Natural killer cell treated with Interleukin-12 subunit alpha and Interleukin-12 subunit beta and Interleukin-15 and Interleukin-18, amount 100 ng/mL, for 72 hours (primary cell): ENCODE results near the gene NT5DC3. TPM values are rescaled to one million over a fixed set of nuclear protein-coding genes. Genes with fewer than 3 reads are reported as not detected.
A peak's percentile ranks its signal among the peaks of the same experiment; 100 is the strongest.

ENCODE experiments used
- ATAC-seq, 2 donors: fragments of 150-1000 bp; cut with Tn5 transposase in 1 of 2; sonication (Bioruptor Pico), chemical (Tn5 transposase) in 1 of 2; 2 replicates each; pipeline ENCODE4 v1.10.0; 2021
- DNase-seq: peaks from one replicate; pipeline ENCODE4 v3.0.0; 2022; ENCODE audit warnings: low spot score
- H3K27ac Mint-ChIP-seq, 2 donors: 1 replicate in 1 of 2; 2 replicates in 1 of 2; pipeline ENCODE4 v1.8.0; 2022; ENCODE audit warnings: mixed read lengths in 2 of 2, mild to moderate bottlenecking in 1 of 2, moderate library complexity in 1 of 2
- H3K27me3 Mint-ChIP-seq, 2 donors: 1 replicate in 1 of 2; 2 replicates in 1 of 2; pipeline ENCODE4 v1.8.0; 2022; ENCODE audit warnings: mixed read lengths in 2 of 2
- H3K36me3 Mint-ChIP-seq: one replicate; pipeline ENCODE4 v1.8.0; 2022; ENCODE audit warnings: mixed read lengths
- H3K4me1 Mint-ChIP-seq, 2 donors: 1 replicate in 1 of 2; 2 replicates in 1 of 2; pipeline ENCODE4 v1.8.0; 2022; ENCODE audit warnings: low read depth in 2 of 2, mixed read lengths in 2 of 2, mild to moderate bottlenecking in 1 of 2
- H3K4me3 Mint-ChIP-seq: one replicate; pipeline ENCODE4 v1.8.0; 2022; ENCODE audit warnings: mixed read lengths
- H3K9me3 Mint-ChIP-seq: 2 replicates; pipeline ENCODE4 v1.8.0; 2022; ENCODE audit warnings: mixed read lengths
- total RNA-seq, 2 donors: library from RNA; stranded (reverse); gene quantifications; one replicate each; pipeline ENCODE4 v1.2.3, GENCODE V29; 2022

The NT5DC3 gene
- total RNA-seq, 2 donors from 2014 or later = 3.9 to 15.5 TPM

- Mint-ChIP-seq H3K36me3 (no peaks in the 10 kb centered on the region), H3K27ac (no peak overlapping the region), H3K4me1 (peaks cover 10 to 11% of the 10 kb centered on the region in 2 donors), H3K27me3 (peaks cover 0 to 5% of the 10 kb centered on the region in 2 donors), H3K4me3 (no peak overlapping the region), H3K9me3 (no peaks in the 10 kb centered on the region)
- no peak for DNase-seq
- ATAC-seq = no peak
These were observed 34.6 kb upstream of the NT5DC3 start for GRCh38 chr12:103875666-103876065.

DNA sequence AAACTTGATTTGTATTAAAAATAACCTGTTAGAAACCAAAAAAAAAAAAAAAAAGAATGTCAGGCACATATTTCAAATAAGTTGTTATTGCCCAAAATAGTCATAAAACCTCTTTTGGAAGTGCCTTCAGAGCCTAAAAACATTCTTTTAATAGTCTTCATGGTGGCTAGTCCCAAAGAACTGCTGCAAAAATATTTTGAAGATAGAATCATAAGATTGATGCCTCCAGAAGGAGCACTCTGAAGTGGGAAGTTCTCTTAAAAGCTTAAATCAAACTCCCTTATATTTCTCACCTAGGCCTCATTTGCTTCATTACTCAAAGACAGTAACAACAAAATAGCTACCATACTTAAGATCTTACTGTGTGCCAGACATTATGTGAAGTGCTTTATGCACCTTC is 27.2 kb upstream of the NT5DC3 start:
- no peak for ATAC-seq
- no peaks in the 10 kb centered on the region for H3K36me3 Mint-ChIP-seq
- H3K4me3 Mint-ChIP-seq = no peak overlapping the region
- H3K27me3 Mint-ChIP-seq = no peaks in the 10 kb centered on the region
- H3K27ac Mint-ChIP-seq = no peak overlapping the region
- no peaks in the 10 kb centered on the region for H3K4me1 Mint-ChIP-seq
- no peaks in the 10 kb centered on the region for H3K9me3 Mint-ChIP-seq
- no peak for DNase-seq

GRCh38 chr12:103865151-103865730 is 24.2 kb upstream of the NT5DC3 start:
- no peaks in the 10 kb centered on the region for H3K4me1 Mint-ChIP-seq
- H3K27me3 Mint-ChIP-seq = no peaks in the 10 kb centered on the region
- DNase-seq (no peak), ATAC-seq (no peak)
- H3K9me3 Mint-ChIP-seq = no peaks in the 10 kb centered on the region
- H3K27ac Mint-ChIP-seq = no peak overlapping the region
- H3K36me3 Mint-ChIP-seq = no peaks in the 10 kb centered on the region
- H3K4me3 Mint-ChIP-seq = no peak overlapping the region

GRCh38 chr12:103864710-103865109 is 23.7 kb upstream of the NT5DC3 start:
- Mint-ChIP-seq H3K4me3 (no peak overlapping the region), H3K27me3 (no peaks in the 10 kb centered on the region), H3K36me3 (no peaks in the 10 kb centered on the region), H3K9me3 (no peaks in the 10 kb centered on the region), H3K27ac (no peak overlapping the region), H3K4me1 (no peaks in the 10 kb centered on the region)
- no peak for DNase-seq
- no peak for ATAC-seq

DNA sequence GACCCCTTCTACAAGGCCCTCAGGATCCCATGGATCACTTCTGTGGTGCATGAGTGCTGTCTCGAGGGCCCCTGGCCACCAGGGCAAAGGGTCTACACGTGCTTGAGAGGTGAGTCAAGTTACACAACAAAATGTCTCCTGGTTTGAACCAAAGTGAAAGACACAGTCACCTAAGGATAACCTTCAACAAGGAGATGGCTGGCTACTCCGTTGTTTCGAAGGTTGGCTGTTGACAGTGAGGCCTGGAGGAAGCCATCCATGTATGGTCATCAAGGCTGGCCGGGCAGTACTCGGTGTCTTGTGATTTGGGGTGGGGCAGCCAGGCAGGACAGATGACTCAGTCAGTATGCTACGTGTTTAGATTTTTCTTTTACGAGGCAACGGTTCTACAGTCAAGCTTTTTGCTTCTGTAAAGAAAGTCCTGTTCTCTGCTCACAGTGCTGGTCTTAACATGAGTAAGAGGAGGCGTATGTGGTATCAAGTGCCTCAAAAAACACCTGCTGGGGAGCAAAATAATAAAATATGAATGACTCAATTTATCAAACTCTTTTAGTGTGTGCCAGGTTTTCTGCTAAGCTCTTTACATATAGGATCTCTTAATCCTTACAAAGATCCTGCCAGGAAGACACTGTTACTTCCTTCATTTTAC is 18.0 kb upstream of the NT5DC3 start:
- ATAC-seq = no peak
- H3K27me3 Mint-ChIP-seq = peaks cover 0 to 3% of the 10 kb centered on the region in 2 donors
- H3K27ac Mint-ChIP-seq = no peak overlapping the region
- no peak for DNase-seq
- H3K9me3 Mint-ChIP-seq = no peaks in the 10 kb centered on the region
- H3K4me1 Mint-ChIP-seq = peaks cover 0 to 3% of the 10 kb centered on the region in 2 donors
- no peaks in the 10 kb centered on the region for H3K36me3 Mint-ChIP-seq
- no peak overlapping the region for H3K4me3 Mint-ChIP-seq

- peaks cover 0 to 3% of the 10 kb centered on the region in 2 donors for H3K4me1 Mint-ChIP-seq
- H3K36me3 Mint-ChIP-seq = no peaks in the 10 kb centered on the region
- DNase-seq = no peak
- no peak overlapping the region for H3K4me3 Mint-ChIP-seq
- H3K27me3 Mint-ChIP-seq = peaks cover 0 to 3% of the 10 kb centered on the region in 2 donors
- no peaks in the 10 kb centered on the region for H3K9me3 Mint-ChIP-seq
- no peak for ATAC-seq
- H3K27ac Mint-ChIP-seq = no peak overlapping the region
These were observed 17.3 kb upstream of the NT5DC3 start for GRCh38 chr12:103858335-103858734.

DNA sequence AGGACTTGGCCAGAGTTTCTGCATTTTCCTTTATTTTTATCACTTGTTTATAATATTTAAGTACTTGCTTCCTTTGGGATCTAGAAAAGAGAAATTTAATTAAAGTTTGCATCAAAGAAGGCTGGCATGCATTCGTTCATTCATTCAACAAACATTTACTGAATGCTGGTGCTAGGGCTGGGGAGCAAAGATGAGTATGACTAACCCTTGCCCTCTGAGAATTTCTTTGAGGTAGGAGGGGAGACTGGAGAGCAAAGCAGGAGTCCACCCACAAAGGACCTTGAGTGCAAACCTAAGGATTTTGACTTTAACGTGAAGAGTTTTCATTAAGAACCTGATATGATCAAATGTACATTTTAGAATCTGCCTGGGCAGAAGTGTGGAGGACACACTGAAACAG is 16.1 kb upstream of the NT5DC3 start:
- ATAC-seq = no peak
- peaks cover 0 to 3% of the 10 kb centered on the region in 2 donors for H3K4me1 Mint-ChIP-seq
- peak overlapping the region in 1 of 2 donors; percentile 63 for H3K27ac Mint-ChIP-seq
- H3K9me3 Mint-ChIP-seq = no peaks in the 10 kb centered on the region
- H3K36me3 Mint-ChIP-seq = no peaks in the 10 kb centered on the region
- peaks cover 0 to 6% of the 10 kb centered on the region in 2 donors for H3K27me3 Mint-ChIP-seq
- H3K4me3 Mint-ChIP-seq = no peak overlapping the region
- no peak for DNase-seq

- no peak overlapping the region for H3K27ac Mint-ChIP-seq
- ATAC-seq = no peak
- peaks cover 0 to 6% of the 10 kb centered on the region in 2 donors for H3K27me3 Mint-ChIP-seq
- peaks cover 0 to 3% of the 10 kb centered on the region in 2 donors for H3K4me1 Mint-ChIP-seq
- no peak overlapping the region for H3K4me3 Mint-ChIP-seq
- no peaks in the 10 kb centered on the region for H3K9me3 Mint-ChIP-seq
- no peaks in the 10 kb centered on the region for H3K36me3 Mint-ChIP-seq
- DNase-seq = no peak
These were observed 15.0 kb upstream of the NT5DC3 start for GRCh38 chr12:103855896-103856657.

GRCh38 chr12:103855036-103855712 is 14.1 kb upstream of the NT5DC3 start:
- Mint-ChIP-seq H3K27ac (no peak overlapping the region), H3K36me3 (no peaks in the 10 kb centered on the region), H3K27me3 (peaks cover 0 to 13% of the 10 kb centered on the region in 2 donors), H3K9me3 (no peaks in the 10 kb centered on the region), H3K4me3 (no peak overlapping the region), H3K4me1 (peaks cover 3 to 6% of the 10 kb centered on the region in 2 donors)
- ATAC-seq (no peak), DNase-seq (no peak)

- H3K27ac Mint-ChIP-seq = no peak overlapping the region
- H3K4me3 Mint-ChIP-seq = no peak overlapping the region
- peaks cover 3 to 6% of the 10 kb centered on the region in 2 donors for H3K4me1 Mint-ChIP-seq
- H3K36me3 Mint-ChIP-seq = no peaks in the 10 kb centered on the region
- ATAC-seq (no peak), DNase-seq (no peak)
- no peaks in the 10 kb centered on the region for H3K9me3 Mint-ChIP-seq
- H3K27me3 Mint-ChIP-seq = peaks cover 0 to 16% of the 10 kb centered on the region in 2 donors
These were observed 13.4 kb upstream of the NT5DC3 start for GRCh38 chr12:103854372-103854973.

DNA sequence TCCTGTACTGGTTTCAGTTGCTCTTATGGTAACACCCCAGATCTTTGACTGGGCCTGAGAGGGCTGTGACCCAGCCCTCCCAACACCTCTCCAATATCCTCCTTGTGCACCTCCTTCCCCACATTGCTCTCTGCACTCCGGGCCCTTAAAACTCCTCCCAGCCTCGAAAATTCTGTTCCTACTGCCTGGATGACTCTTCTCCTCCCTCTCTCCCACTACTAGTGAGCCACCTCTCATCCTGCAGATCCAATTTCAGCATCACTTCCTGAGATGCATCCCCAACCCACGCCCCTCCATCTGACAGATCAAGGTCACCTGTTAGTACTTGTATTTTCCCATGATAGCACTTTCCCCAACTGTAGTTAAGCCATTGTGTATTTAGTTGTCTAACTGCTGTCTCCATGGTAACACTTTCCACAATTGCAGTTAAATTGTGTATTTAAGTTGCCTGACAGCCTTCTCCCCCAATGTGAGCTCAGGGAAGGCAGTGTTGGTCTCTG is 11.5 kb upstream of the NT5DC3 start:
- peaks cover 0 to 18% of the 10 kb centered on the region in 2 donors for H3K27me3 Mint-ChIP-seq
- H3K4me3 Mint-ChIP-seq = no peak overlapping the region
- DNase-seq (no peak), ATAC-seq (no peak)
- H3K9me3 Mint-ChIP-seq = no peaks in the 10 kb centered on the region
- no peaks in the 10 kb centered on the region for H3K36me3 Mint-ChIP-seq
- no peak overlapping the region for H3K27ac Mint-ChIP-seq
- H3K4me1 Mint-ChIP-seq = peaks cover 3 to 6% of the 10 kb centered on the region in 2 donors

DNA sequence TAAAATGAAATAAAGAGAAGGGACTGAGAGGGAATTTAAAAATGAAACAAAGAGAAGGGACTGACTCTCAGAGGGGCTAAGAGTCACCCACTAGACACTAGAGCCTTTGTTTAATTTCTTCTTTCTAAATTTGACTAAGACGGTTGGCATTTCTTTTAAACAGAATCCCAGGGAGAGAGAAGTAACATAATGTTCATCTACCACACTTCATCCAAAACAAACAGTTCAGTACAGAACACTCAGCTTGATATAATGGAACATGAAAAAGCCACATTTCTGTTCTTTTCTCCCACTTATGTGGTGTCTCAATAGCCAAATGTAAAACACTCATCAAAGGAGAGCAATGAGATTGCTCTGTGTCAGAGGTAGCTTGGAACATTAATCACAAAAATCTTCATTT is 10.1 kb upstream of the NT5DC3 start:
- Mint-ChIP-seq H3K27ac (no peak overlapping the region), H3K9me3 (no peaks in the 10 kb centered on the region), H3K4me1 (peaks cover 0 to 6% of the 10 kb centered on the region in 2 donors), H3K36me3 (no peaks in the 10 kb centered on the region), H3K4me3 (no peak overlapping the region), H3K27me3 (peaks cover 0 to 15% of the 10 kb centered on the region in 2 donors)
- no peak for DNase-seq
- no peak for ATAC-seq

DNA sequence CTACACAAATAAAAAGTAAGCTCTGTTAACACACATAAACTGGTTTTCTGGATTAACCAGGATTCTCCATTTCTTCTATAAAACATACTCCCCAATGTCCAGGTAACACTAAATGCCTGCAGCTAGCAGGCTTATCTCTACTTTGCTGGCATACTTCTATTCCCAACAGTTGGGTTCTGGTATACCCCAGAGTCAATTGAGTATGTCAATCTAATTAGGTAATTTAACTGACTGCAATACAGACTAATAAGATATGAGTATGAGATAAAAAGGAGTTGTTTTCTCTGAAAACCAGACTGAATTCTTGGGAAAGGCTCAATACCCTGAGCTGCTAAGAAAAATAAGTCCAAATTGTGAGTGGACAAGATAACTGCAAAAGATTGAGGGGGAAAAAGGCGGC is 9.4 kb upstream of the NT5DC3 start:
- ATAC-seq (no peak), DNase-seq (no peak)
- no peaks in the 10 kb centered on the region for H3K36me3 Mint-ChIP-seq
- H3K9me3 Mint-ChIP-seq = no peaks in the 10 kb centered on the region
- H3K27me3 Mint-ChIP-seq = peaks cover 0 to 15% of the 10 kb centered on the region in 2 donors
- no peak overlapping the region for H3K27ac Mint-ChIP-seq
- no peak overlapping the region for H3K4me3 Mint-ChIP-seq
- H3K4me1 Mint-ChIP-seq = peaks cover 0 to 6% of the 10 kb centered on the region in 2 donors
